HG03060 (cell line): ENCODE data around the gene RIPOR2.
A peak's percentile ranks its signal among the peaks of the same experiment; 100 is the strongest.
"Not testable (repeated sequence)": the region's sequence is repeated elsewhere in the genome, so short reads cannot be mapped to it uniquely, and the experiment has no call there.

ENCODE experiments used
- ATAC-seq: cut with Tn5 transposase; IDR thresholded peaks from one replicate; pipeline ENCODE4 v1.9.1; 2021; ENCODE audit warnings: low read depth, moderate number of reproducible peaks; ENCODE audit not compliant: unreplicated experiment

The RIPOR2 gene

DNA sequence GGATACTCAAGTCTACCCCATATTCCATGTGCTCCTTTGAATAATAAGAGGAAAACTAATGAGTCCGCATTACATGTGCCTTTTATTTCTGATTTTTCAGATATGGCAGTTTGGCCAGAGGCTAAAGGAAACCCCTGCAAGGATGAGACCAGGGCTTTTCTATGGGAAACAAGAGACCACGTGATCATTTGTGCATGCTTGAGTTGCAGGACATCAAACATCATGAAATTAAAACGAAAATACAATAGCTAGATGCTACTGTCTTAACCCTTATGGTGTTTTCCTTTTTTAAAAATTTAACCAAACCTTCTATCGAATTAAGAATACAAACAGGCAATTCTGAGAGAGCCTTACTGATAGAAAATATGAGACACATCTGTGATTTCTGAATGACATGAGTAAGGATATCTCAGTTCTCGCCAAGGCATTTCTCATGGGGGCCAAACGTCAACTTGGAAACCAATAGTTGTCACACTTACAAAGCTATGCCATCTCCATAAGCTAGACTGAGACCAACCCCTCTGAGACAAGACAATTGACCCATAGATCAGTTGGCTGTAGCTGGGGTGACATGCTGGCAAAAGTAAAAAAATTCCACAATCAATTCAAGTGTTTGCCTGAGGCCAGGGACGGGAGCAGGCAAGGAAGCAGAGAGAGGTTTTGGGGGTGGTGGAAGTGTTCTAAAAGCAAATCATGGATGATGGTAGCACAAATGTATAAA lies 52.8 kb downstream of the RIPOR2 start:
- no peak for ATAC-seq

DNA sequence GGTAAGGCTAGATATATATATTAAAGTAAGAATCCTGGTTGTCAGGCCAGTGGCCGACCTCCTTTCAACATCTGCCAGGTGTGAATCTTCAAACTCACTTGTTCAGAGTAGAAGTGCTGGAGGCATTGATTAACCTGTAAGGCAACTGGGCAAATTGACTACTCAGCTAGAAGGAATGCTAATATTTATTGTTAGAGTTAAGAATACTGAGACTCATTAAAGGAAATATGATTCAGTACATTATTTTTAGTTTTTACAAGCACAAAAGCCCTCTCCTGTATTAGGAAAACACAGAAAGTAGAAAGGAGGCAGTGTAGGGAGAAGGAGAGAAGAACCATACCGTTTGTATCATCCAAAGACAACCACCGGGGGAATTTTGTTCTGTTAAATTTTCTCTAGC lies 53.5 kb downstream of the RIPOR2 start:
- no peak for ATAC-seq

DNA sequence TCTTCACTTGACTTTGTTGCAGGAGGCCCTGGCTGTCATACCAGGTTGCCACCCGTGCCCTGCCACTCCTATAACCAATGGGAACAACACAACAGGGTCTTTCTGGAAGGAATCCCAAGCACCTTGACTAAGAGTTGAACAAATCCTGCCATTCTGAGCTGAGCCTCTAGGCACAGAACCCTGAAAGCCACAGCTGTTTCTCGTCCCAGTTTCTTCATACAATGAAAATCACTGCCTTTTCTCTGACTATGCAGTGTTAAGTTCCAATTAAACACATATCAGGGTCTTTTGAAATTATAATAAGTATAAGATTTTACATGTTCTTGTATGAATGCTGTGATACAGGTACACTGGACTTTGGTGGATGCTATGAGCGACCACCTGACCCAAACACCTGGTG lies 54.4 kb downstream of the RIPOR2 start:
- ATAC-seq: no peak

DNA sequence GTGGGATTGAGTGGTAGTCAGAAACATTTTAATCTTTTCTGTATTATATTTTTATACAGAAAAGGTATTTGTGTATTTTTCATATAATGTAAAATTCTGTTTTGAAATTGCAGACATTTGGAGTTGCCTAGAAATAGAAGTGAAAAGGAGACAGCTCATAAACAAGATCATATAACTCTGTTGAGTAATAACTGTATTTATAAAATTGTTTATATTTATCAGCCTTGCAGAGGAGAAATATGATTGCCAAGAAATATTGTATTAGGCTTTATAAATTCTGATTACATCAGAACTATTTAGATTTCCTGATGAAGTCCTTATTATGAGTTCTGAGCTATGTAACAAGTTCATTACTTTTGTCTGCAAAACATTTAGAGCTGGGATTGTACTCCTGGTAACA lies 55.3 kb downstream of the RIPOR2 start:
- ATAC-seq: no peak

DNA sequence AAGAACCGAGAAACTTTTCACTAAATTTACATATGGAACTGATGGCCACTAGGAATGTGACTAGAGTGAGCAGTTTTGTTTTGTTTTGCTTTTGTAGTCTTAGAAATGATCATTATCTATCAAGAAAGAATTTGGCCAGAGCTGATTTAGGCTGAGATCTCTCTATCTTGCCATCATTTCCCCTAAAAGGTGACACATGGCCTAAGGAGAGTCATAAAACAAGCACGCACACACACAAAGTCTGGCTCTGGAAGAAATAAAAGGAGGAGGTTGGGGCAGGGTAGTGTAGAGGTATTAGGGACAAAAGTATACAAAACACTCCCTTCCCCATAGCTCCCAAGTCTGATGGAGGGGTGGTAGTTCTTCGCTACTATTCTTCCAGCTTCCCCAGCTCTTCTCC lies 56.4 kb downstream of the RIPOR2 start:
- ATAC-seq: no peak

DNA sequence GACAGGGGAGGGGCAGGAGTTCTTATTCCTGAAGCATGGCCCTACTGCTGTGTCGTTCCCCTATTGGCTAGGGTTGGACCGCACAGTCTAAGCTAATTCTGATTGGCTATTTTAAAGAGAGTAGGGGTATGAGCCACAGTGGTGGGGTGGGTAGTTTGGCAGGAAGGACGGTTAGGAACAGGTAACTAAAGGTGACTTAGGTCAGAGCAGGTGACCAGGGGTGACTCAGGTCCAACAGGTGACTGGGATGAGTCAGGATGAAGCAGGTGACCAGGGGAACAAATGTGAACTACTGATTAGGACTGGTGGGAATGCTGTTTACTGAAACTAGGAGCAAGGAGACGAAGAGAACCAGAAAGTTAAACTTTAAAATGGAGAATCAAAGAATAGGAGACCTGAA lies 58.0 kb downstream of the RIPOR2 start:
- ATAC-seq: not testable (repeated sequence)

DNA sequence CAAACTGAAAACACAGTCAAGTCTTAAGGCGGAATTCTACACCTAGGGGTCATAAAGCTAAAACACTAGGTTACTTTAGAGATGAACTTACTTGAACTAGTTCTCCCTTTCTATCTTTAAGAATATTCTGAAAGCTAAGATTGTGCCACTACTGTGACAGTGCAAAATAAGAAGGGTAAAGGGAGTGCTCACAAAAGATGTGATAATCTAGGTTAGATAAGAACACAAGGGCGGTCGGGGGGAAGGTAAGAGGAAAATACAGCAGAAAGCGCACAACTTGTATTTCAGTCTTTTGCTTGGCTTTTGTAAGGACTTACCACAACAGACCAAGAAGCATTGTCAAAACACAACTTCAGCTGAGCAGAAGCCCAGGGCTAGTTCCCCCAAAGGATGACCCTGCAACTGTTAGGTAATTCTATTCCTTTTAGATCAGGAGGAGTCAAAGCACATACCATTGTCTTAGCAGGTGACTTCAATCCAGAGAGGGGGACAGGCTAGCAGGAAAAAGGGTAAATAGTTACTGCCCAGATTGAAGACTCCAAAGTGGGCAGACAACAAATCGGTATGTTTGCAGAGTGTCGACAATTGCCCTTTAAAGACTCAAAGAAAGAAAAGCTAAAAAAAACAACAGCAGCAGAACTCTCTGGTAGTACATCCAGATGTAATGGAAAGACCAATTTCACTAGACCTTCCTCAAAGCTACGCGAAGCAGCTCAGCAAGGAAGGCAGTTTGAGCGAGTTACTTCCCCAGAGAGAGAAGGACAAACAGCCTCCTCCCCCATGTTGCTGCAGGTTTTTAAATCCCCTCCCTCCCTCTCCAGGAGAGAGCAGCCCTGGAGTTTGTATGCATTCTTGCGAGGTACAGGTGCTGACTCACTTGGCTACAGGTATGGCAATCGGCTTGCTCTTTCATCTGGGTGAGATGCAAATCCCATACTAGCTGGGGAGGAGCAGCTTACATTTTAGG lies 59.0 kb downstream of the RIPOR2 start:
- no peak for ATAC-seq

DNA sequence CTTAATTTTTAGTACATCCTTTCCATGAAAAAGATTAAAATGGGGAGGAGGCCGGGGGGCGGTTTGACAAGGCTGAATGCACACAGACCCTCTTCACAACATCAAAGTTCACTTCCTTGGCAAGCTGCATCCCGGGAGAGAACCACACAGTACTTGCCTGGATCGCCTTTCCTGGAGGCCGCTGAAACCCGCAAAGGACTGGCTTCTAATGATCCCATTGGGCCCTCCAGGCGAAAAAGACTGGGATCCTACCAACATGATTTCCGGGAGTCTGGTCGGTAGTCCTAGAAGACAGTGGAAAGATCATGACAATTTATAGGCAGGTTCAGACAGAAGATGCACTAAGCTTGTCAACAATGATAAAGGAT lies 60.2 kb downstream of the RIPOR2 start:
- ATAC-seq: no peak

DNA sequence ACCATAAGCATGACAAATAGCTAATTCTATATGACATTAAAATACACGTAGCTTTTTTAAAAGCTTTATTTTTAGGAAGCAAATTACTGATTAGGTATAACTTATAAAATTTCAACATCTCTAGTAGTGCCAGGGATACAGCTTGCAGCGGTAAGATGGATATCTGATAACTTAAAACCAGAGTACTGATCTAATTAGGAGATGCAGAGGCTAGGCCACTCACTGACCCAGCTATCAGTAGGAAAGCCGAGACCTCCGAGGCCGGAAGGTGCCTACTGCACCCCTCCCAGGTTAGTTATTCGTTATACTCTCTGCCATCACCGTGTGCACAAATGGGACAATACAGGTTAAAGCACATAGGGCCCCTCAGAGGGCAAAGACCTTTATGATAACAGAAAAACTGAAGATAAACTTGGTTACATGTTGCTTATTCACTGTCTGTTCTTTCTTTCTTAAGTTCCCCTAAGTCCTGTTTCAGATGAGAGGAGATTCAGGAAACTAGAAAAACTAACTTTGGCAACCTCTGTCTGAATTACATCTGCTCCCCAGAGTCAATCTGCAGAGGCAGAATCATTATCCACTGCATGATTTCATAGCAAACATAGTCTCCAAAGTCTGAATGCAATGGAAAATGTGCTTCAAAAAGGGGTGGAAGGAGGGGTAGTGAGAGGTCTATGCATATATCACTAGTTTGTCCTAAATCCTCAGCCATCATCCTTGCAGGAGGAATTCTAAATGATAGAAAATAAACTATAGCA lies 60.8 kb downstream of the RIPOR2 start:
- no peak for ATAC-seq

DNA sequence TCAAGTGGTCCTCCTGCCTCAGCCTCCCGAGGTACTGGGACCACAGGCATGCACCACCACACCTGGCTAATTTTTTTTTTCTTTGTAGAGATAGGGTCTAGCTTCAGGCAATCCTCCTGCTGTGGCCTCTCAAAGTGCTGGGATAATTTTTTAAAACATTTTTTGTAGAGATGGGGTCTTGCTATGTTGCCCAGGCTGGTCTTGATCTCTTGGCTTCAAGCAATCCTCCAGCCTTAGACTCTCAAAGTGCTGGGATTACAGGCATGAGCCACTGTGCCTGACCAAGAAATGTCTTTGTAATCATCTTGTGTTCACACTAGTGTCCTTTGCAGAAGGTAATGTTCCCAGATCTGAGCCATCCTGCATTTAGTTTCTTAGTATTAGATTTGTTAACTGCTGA lies 61.6 kb downstream of the RIPOR2 start:
- ATAC-seq: no peak

DNA sequence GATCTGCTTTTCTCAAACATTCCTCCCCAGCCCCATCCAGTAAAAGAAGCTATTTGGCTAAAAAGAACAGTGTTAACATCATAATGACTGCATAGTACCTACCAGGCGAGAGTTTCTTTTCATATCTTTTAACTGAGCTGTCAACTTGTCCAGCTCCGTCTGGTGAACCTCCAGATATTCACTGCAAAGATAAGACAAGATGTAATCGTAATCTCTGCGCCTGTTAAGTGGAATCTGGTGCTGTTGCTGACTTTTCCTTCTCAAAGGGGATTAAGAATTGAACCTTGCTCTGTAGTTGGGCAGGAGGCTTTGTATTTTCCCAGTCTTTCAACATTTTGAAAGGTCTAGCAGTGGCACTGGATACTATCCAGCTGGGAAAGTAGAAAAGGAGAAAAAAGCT lies 63.0 kb downstream of the RIPOR2 start:
- ATAC-seq: no peak

DNA sequence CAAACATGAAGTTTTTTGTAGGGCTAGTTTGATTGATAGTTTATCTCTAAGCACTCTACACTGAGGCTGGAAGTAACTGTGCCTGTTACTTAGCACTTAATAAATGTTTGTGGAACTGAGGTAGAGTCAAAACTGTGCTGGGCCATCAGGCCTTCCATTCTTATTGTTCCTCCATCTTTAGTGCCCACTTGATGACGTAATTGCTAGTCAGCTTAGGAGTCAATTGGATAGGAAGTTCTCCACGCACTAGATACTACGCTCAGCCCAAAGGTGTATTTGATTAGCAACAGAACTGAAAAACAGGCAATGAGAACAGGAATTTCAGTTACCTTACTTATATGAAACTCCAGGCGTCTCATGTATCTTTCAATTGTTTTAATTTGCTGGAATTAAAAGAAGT lies 67.0 kb downstream of the RIPOR2 start:
- no peak for ATAC-seq

DNA sequence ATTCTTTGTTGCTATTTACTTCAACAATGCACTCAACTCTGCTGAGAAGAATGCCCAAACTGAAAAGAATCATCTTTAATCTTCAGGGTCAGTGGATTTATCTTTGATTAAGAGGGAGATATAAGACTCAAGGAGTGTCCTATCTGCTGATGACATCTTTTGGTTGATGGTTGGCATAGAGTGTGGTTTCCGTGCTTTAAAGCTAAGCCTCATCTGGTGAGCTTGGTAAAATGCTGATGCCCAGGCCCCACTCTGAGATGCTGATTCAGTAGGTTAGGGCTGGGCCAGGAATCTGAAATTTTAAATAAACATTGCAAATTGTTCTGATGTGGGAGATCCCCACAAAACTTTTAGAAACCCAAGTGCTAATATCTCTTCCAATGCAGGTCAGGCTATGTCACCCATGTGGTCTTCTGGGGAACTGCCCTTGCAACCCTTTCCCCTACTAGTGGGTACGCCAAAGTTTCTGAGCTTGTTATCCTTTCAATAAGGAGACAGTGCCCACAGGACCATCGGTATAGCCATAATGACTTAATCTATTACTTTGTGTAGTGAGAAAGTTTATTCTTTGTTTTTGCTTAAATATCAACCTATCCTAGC lies 68.6 kb downstream of the RIPOR2 start:
- ATAC-seq: no peak

DNA sequence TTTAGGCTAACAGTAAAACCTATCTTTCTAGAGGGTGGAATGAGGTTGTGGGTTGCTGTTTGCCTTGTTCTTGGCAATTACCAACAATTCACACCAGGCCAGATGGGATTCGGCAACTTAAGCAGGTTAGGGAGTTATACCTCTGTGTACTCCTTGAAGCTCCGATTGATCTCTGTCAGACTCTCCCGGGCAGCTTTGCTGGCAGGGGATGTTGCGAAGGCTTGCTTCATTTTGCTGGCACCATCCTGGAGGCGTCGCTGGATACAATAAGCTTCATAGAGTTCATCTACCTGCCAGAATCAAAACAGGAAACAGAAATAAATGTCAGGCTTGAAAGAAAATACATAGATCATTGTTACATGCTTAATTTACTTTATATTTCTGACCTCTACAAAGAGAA lies 70.6 kb downstream of the RIPOR2 start:
- no peak for ATAC-seq

DNA sequence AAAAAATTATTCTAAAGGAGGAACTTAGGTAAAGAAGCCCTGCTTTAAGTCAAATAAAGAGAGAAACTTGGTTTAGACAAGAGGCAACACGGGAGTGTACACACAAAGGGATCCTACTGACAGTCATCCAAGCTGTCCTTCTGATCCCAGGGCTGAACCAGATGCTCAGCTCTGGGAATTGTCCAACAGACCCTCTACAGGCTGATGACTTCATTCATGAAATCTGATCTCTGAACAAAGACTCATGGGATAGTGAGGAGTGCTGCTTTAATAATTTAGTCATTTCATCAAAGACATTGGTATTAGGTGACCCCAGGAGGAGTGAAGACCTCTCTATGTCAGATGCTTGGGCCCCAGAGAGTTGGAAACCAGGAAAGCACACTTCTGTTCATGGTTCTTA lies 71.4 kb downstream of the RIPOR2 start:
- ATAC-seq: no peak

DNA sequence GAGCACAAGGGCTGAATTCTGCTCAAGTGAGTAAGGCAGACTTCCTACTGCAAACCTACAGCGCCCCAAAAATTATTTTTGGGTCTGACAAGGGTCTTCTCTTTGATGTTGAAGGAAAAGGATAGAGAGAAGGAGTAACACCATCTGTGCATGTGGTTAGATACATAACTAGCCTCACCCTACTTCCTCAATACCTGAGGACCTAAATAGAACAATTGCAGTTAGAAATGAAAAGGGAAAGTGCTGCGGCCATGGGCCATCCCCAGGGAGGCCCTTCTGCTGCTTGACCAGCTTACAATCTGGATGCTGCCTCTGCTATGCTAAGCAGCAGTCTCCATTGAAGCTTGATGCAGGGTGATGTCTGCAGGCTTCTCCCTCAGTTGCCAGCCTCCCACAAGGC lies 73.8 kb downstream of the RIPOR2 start:
- ATAC-seq: peak; percentile 77

DNA sequence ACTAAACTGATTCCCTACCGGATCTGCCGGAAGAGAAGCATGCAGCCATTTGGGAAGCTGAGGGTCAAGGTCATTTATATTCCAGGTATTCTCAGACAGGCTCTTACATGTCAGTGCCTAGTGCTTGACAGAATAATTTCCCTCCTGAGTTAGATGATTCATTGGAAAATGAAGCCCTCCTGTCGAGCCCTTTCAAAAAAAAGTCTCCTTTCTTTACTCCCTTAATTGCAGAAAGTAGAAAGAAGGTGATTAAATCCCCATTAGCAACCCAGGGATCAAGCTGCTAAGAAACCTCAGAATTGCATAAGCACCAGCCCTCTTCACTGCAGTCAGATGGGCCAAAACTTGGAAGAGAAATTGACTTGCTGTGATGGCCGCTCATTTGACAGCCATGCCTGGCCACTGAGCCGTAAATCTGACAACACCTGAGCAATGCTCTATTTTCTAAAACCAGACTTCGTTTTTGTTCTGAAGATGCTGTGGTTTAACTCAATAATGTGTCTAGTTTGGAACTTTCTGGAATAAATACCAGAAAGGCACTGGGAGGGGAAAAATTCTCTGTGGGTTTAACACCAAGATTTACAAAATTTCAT lies 76.1 kb downstream of the RIPOR2 start:
- no peak for ATAC-seq

DNA sequence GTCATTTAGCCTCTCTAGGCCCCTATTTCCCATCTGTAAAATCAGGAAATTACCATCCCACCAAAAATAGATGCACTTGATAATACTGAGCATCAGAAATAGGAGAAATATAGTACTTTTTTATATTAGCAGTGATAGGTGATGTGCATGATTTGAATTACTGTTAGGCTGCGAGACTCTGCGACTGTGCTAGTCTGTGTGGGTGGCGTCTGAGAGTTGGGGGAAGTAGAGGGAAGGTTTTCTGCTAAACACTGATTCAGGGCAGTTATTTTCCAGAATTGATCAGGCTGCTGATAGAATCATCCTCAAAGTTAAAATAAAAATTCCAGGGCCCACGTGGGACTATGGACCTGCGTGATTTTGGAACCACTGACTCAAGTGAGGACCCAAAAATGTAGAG lies 76.6 kb downstream of the RIPOR2 start:
- no peak for ATAC-seq

DNA sequence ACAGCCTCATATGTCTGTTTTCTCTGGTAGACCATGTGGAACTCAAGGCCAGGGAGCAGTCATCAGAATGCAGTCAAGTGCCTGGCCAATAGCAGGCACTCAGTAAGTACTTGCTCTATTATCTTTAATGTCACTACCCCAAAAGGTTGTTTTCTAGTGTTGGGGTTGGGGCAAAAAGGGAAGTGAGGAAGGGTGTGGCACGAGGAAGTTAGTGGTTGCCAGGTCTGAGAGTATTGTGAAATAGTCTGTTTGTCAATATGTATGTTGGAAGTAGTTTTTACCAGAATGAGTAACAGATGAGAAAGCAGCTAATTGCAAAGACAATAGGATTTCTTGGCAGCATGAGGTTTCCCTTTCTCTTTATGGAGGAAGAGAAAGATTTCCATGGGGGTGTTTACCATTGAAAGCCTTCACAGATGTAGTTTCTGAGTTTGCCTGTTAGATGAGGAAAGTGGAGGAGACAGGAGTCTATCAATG lies 77.5 kb downstream of the RIPOR2 start:
- ATAC-seq: no peak
